HFF-Myc (cell line): ENCODE results near the gene SERTAD3.

Source experiments
- DNase-seq: peaks from one replicate; pipeline ENCODE4 v3.0.0-alpha.2; 2011; ENCODE audit warnings: low read depth; ENCODE audit errors: extremely low read depth
- H3K4me3 ChIP-seq: replicated peaks from 2 replicates; pipeline ENCODE4 v1.5.1; 2011; ENCODE audit warnings: low read depth, mild to moderate bottlenecking, control low read depth, low read length
- TF ChIP-seq, protein P1 (sequence below): IDR thresholded peaks from 2 replicates; pipeline ENCODE4 v1.5.1; 2012; ENCODE audit warnings: mild to moderate bottlenecking, low read depth, low read length, control low read depth; ENCODE audit errors: missing control alignments

The SERTAD3 gene

DNA sequence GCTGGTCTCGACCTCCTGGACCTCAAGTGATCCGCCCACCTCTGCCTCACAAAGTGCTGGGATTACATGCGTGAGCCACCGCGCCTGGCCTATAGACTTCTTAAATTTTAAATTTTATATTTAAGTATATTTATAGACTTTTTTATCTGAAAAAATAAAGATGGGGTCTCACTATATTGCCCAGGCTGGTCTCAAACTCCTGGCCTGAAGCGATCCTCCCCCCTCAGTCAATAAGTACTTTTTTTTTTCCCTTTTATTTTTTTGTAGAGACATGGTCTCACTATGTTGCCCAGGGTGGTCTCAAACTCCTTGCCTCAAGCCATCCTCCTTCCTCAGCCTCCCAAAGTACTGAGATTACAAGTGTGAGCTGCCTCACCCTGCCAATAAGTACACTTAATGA lies 20.2 kb downstream of the SERTAD3 start:
- TF ChIP-seq, protein P1, sequence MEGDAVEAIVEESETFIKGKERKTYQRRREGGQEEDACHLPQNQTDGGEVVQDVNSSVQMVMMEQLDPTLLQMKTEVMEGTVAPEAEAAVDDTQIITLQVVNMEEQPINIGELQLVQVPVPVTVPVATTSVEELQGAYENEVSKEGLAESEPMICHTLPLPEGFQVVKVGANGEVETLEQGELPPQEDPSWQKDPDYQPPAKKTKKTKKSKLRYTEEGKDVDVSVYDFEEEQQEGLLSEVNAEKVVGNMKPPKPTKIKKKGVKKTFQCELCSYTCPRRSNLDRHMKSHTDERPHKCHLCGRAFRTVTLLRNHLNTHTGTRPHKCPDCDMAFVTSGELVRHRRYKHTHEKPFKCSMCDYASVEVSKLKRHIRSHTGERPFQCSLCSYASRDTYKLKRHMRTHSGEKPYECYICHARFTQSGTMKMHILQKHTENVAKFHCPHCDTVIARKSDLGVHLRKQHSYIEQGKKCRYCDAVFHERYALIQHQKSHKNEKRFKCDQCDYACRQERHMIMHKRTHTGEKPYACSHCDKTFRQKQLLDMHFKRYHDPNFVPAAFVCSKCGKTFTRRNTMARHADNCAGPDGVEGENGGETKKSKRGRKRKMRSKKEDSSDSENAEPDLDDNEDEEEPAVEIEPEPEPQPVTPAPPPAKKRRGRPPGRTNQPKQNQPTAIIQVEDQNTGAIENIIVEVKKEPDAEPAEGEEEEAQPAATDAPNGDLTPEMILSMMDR, result no peak
- DNase-seq, result no peak
- peak overlapping the region; percentile 88 for H3K4me3 ChIP-seq

DNA sequence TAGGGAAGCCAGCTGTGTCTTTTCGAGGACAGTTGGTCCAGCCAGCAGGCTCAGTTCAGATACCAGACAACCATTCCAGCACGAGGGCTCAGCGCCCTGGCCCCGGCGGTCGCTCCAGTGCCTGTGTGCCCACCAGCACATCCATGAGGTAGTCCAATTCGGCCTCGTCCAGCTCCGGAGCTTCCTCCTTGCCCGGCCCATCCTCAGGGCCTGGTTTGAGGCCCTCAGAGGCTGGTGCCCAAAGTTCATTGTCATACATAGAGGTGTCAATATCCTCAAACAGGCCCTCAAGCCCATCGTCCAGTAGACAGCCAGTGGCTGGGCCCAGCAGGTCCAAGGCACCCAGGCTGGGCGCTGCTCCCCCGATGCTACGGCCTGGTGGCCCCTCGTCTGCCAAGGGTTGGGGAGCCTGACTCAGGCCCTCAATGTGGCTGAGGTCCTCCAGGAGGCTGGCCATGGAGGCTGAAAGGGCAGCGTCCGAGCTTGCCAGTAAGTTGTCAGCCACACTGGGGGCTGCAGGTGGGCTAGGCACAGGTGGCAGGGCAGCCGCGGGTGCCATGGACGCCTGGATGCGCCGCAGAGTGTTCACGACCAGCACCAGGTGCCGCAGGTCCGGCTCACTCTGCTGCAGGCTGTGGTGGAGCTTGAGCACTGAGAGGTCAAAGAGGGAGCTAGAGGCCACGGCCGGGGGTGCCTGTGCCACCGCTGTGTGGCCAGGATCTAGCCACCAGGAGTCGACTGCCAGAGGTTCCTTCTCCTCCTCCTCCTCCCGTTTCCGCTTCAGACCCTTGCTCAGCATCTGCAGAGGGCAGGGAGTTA lies 21.2 kb downstream of the SERTAD3 start:
- DNase-seq, result no peak
- H3K4me3 ChIP-seq, result no peak overlapping the region
- TF ChIP-seq, protein P1, result no peak

DNA sequence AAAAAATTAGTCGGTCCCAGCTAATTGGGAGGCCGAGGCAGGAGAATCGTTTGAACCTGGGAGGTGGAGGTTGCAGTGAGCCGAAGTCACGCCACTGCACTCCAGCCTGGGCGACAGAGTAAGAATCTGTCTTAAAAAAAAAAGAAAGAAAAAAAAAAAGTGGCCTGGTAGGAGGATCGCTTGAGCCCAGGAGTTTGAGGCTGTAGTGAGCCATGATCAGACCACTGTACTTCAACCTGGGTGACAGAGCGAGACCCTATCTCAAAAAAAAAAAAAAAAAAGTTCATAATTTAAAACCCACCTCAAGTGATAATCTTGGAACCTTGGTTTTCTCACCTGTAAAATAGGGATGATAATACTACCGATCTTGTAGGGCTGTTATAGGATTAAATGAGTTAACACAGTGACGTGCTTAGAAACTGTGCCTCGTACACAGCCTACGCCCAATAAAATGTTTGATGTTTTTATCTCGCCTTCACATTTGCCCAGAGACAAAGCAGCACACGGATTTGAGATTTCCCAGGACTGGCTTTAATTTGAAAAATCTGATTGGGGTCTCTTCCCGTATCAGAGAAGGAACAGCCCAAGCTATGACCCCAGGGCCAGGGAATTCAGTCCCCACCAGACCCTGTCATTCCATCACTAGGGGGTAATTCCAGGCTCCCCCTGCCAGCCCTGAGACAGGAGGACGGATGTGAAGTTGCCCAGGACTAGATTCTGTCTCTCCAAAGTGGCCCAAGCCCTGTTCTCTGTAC lies 22.0 kb downstream of the SERTAD3 start:
- DNase-seq, result no peak
- no peak overlapping the region for H3K4me3 ChIP-seq
- TF ChIP-seq, protein P1, result no peak

DNA sequence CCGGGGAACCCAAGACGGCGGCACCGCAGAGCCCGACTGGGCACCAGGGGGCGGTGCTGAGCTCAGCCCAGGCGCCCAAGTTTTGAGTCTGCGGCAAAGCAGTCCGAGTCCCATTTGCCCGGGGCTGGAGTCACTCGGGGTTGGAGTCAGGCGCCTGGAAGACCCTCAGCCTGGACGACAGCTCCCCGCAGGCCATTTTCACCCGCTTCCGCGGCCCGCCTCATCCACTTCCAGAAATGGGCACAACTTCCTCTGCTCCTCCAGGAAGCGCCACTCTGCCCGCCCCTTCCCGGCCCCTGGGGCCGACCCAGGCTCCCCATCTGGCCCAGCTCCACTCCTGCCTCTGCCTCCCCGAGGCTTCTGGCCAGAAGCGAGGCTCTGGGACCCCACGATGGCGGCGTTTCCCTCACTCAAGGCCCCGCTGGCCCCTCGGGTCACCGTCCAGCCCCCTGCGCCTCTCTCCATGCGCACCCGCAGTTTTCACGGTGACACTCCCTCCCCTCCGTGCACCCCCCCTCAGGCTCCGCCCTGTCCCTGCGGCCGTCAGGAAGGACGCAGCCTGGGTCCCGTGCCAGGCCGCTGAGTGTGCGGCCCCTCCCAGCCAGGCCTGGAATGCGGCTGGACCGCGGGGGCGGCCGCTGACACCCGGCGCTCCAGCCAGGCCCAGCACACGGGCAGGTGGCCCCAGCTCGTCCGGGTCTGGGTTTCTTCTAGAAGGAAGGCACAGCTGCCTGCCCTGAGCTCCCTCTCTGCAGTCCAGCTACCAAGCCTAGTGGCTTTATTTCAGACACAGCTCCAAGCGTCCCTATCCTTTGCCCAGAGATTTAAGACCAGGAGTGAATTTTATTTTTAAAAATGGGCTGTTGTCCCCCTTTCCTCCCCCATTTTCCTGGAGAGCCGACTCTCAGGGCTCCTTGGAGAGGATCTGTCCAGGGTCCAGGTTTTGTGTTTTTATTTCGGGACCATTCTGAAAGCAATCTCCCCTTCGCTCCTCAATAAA lies 23.1 kb downstream of the SERTAD3 start:
- TF ChIP-seq, protein P1, result peak; percentile 96
- H3K4me3 ChIP-seq, result peak overlapping the region; percentile 55
- no peak for DNase-seq

DNA sequence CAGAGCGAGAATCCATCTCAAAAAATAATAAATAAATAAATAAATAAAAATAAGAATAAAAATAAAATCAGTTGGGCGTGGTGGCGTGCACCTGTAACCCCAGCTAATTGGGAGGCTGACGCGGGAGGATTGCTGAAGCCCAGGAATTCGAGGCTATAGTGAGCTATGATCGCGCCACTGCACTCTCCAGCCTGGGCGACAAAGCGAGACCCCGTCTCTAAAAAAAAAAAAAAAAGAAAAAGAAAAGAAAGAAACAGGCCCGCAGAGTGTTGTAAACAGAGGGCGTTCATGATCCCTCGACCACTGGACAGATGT lies 23.7 kb downstream of the SERTAD3 start:
- TF ChIP-seq, protein P1, result no peak
- peak overlapping the region; percentile 55 for H3K4me3 ChIP-seq

DNA sequence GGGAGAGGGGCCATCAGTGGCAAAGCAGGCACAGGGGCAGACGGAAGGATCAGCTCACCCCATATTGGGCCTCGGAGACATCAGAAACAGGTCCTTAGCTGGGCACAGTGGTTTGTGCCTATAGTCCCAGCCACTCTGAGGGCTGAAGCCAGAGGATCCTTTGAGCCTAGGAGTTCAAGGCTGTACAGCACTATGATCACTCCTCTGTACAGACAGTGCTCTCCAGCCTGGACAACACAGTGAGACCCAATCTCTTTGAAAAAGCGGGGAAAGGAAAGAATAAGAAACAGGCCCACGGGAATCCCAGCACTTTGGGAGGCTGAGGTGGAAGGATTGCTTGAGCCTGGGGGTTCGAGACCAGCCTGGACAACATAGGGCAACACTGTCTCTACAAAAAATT lies 24.4 kb downstream of the SERTAD3 start:
- TF ChIP-seq, protein P1, result no peak
- no peak overlapping the region for H3K4me3 ChIP-seq
- no peak for DNase-seq

More for the DNA sequence above, 23.7 kb downstream of the SERTAD3 start:
- no peak for DNase-seq
